Activated CD8-positive, alpha-beta T cell treated with anti-CD3 and anti-CD28 coated beads, Interleukin-2, amount 10 ng/mL, durations not matched to agents 7 days and 5 days (primary cell): Measurements from ENCODE around the gene AKNA. TPM values are rescaled to one million over a fixed set of nuclear protein-coding genes. Genes with fewer than 3 reads are reported as not detected.

Experiments
- ATAC-seq: fragments of 150-1000 bp; cut with Tn5 transposase; one replicate; pipeline ENCODE4 v1.10.0; 2021; ENCODE audit warnings: moderate library complexity
- CTCF ChIA-PET: fragments of 350-600 bp; sonication (Branson Sonifier 250); formaldehyde crosslinking; loops from one replicate; lab custom pipeline; 2021; ENCODE audit warnings: antibody characterized with exemption; lab: Charles Lee
- POLR2A ChIA-PET: fragments of 350-600 bp; sonication (Branson Sonifier 250); formaldehyde crosslinking; loops from one replicate; lab custom pipeline; 2021; ENCODE audit warnings: antibody characterized with exemption; lab: Charles Lee
- DNase-seq: peaks from one replicate; pipeline ENCODE4 v3.0.0-alpha.2; 2020
- H3K27ac Mint-ChIP-seq: one replicate; pipeline ENCODE4 v1.8.0; 2021; ENCODE audit warnings: mild to moderate bottlenecking, mixed read lengths
- H3K27me3 Mint-ChIP-seq: one replicate; pipeline ENCODE4 v1.8.0; 2021; ENCODE audit warnings: low read depth, mixed read lengths
- H3K36me3 Mint-ChIP-seq: one replicate; pipeline ENCODE4 v1.8.0; 2021; ENCODE audit warnings: low read depth, mixed read lengths
- H3K4me1 Mint-ChIP-seq: one replicate; pipeline ENCODE4 v1.8.0; 2021; ENCODE audit warnings: low read depth, mixed read lengths
- H3K4me3 Mint-ChIP-seq: one replicate; pipeline ENCODE4 v1.8.0; 2021; ENCODE audit warnings: mild to moderate bottlenecking, mixed read lengths
- H3K9me3 Mint-ChIP-seq: one replicate; pipeline ENCODE4 v1.8.0; 2022; ENCODE audit warnings: mixed read lengths; ENCODE audit not compliant: insufficient read depth
- total RNA-seq, 2 experiments: library from RNA; stranded (reverse); gene quantifications; one replicate each; pipeline ENCODE4 v1.2.3, GENCODE V29; 2021

AKNA gene
- total RNA-seq, 2 experiments from 2014 or later: 413 to 430 TPM

GRCh38 chr9:114370251-114370967 lies 17.4 kb downstream of the AKNA start:
- ATAC-seq: no peak
- CTCF ChIA-PET: interaction anchor here (1.6 to 4.9 kb wide), 4 partner anchors 16 to 20 kb away, joined by 4 to 83 read pairs (median 7); partner anchors contain the start of gene AKNA
- H3K27me3 Mint-ChIP-seq: no peaks in the 10 kb centered on the region
- H3K27ac Mint-ChIP-seq: peak overlapping the region; percentile 84
- no peaks in the 10 kb centered on the region for H3K9me3 Mint-ChIP-seq
- POLR2A ChIA-PET: interaction anchor here (1.4 to 15.0 kb wide), 3 partner anchors 9 to 16 kb away, joined by 3 to 407 read pairs (median 7); partner anchors contain the start of gene AKNA
- peak overlapping the region; percentile 75 for H3K4me3 Mint-ChIP-seq
- peaks cover 93% of the 10 kb centered on the region for H3K36me3 Mint-ChIP-seq
- no peak for DNase-seq
- peaks cover 95% of the 10 kb centered on the region for H3K4me1 Mint-ChIP-seq

GRCh38 chr9:114369216-114370130 lies 18.3 kb downstream of the AKNA start:
- Mint-ChIP-seq H3K4me3 (no peak overlapping the region), H3K36me3 (peaks cover 92% of the 10 kb centered on the region), H3K4me1 (peaks cover 94% of the 10 kb centered on the region), H3K9me3 (no peaks in the 10 kb centered on the region), H3K27me3 (no peaks in the 10 kb centered on the region), H3K27ac (peak overlapping the region; percentile 84)
- POLR2A ChIA-PET: interaction anchor here (0.7 to 15.0 kb wide), 2 partner anchors 17 to 116 kb away, joined by 3 to 407 read pairs; partner anchors contain the start of gene AKNA
- DNase-seq (no peak), ATAC-seq (no peak)
- CTCF ChIA-PET: interaction anchor here (0.7 to 7.6 kb wide), 6 partner anchors 9 to 30 kb away, joined by 3 to 116 read pairs (median 6); partner anchors contain the start of gene AKNA

GRCh38 chr9:114367772-114368569 lies 19.8 kb downstream of the AKNA start:
- POLR2A ChIA-PET: interaction anchor here (1.0 to 15.0 kb wide), 7 partner anchors 10 to 28 kb away, joined by 3 to 407 read pairs (median 5); partner anchors contain the start of gene AKNA
- no peak for ATAC-seq
- peaks cover 95% of the 10 kb centered on the region for H3K4me1 Mint-ChIP-seq
- H3K9me3 Mint-ChIP-seq: no peaks in the 10 kb centered on the region
- no peak for DNase-seq
- H3K36me3 Mint-ChIP-seq: peaks cover 93% of the 10 kb centered on the region
- peak overlapping the region; percentile 88 for H3K27ac Mint-ChIP-seq
- H3K4me3 Mint-ChIP-seq: peak overlapping the region; percentile 29
- no peaks in the 10 kb centered on the region for H3K27me3 Mint-ChIP-seq
- CTCF ChIA-PET: interaction anchor here (0.7 to 7.6 kb wide), 7 partner anchors 11 to 29 kb away, joined by 3 to 116 read pairs (median 4); partner anchors contain the start of gene AKNA

DNA sequence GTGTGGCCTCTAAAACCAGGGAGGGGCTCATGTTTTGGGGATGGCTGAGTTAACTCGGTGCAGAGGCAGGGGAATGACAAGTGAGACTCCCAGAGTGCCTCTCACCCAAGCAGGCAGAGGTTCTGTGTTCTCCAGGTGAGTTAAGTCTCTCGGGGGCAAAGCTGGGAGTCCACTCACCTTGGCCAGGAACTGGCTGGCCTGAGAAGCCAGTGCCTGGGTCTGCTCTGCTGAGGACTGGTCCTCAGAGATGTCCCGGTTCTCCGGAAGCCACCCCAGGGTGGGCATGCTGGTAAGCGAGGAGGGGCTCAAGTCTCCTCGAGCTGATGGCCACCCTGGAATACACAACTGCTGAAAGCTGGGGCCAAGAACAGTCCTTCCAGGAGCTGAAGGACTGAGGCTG lies 20.4 kb downstream of the AKNA start:
- Mint-ChIP-seq H3K4me1 (peaks cover 93% of the 10 kb centered on the region), H3K27ac (peak overlapping the region; percentile 88), H3K36me3 (peaks cover 93% of the 10 kb centered on the region), H3K27me3 (no peaks in the 10 kb centered on the region), H3K9me3 (no peaks in the 10 kb centered on the region), H3K4me3 (peak overlapping the region; percentile 29)
- CTCF ChIA-PET: interaction anchor here (0.9 to 7.6 kb wide), 6 partner anchors 12 to 30 kb away, joined by 3 to 116 read pairs (median 5); partner anchors contain the start of gene AKNA
- POLR2A ChIA-PET: interaction anchor here (1.1 to 15.0 kb wide), 5 partner anchors 10 to 19 kb away, joined by 3 to 407 read pairs (median 7); partner anchors contain the start of gene AKNA
- no peak for DNase-seq
- no peak for ATAC-seq

DNA sequence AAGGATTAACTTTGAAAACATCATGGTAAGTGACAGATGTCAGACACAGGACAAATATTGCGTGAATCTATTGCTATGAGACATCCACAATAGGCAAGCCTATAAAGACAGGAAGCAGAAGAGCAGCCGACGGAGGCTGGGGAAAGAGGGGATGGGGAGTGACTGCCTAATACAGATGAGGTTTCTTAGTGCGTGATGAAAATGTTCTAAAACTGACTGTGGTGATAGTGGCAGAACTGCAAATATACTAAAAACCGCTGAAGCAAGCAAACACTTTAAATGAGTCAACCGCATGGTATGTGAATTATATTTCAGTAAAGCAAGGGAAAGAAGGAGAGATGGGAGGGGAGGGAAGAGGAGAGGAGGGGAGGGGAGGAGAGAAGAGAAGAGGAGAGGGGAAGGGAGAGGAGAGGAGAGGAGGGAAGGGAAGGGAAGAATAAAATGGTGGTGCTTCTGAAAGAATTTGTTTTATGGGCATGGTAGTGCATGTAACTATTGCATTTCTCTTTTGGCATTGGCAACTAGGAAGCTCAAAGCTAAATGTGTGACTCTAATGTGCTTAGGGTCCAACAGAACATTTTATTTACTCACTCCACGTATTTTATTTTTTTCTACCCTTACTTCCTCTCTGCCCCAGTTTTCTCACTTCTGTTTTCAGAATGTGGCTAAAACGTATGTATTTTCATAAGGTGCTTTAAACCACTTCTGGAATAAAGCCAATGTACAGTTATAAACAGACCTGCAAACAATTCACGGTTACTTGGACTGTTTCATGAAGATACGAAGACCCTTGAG lies 21.3 kb downstream of the AKNA start:
- DNase-seq: peak; percentile 59
- peaks cover 92% of the 10 kb centered on the region for H3K4me1 Mint-ChIP-seq
- H3K36me3 Mint-ChIP-seq: peaks cover 94% of the 10 kb centered on the region
- peak overlapping the region; percentile 29 for H3K4me3 Mint-ChIP-seq
- H3K27ac Mint-ChIP-seq: peak overlapping the region; percentile 88
- CTCF ChIA-PET: interaction anchor here (1.3 to 7.6 kb wide), 4 partner anchors 13 to 27 kb away, joined by 3 to 116 read pairs (median 8); partner anchors contain the start of gene AKNA
- H3K27me3 Mint-ChIP-seq: no peaks in the 10 kb centered on the region
- H3K9me3 Mint-ChIP-seq: no peaks in the 10 kb centered on the region
- POLR2A ChIA-PET: interaction anchor here (1.5 to 15.0 kb wide), 3 partner anchors 13 to 20 kb away, joined by 7 to 407 read pairs (median 7); partner anchors contain the start of gene AKNA
- ATAC-seq: peak; percentile 38

GRCh38 chr9:114365194-114365593 lies 22.6 kb downstream of the AKNA start:
- Mint-ChIP-seq H3K4me3 (no peak overlapping the region), H3K4me1 (peaks cover 94% of the 10 kb centered on the region), H3K27ac (peak overlapping the region; percentile 85), H3K36me3 (peaks cover 95% of the 10 kb centered on the region), H3K9me3 (no peaks in the 10 kb centered on the region), H3K27me3 (no peaks in the 10 kb centered on the region)
- ChIA-PET CTCF (interaction anchor here (1.0 to 7.6 kb wide), 4 partner anchors 9 to 27 kb away, joined by 3 to 116 read pairs (median 4); partner anchors contain the start of gene AKNA), POLR2A (interaction anchor here (0.6 to 15.0 kb wide), 4 partner anchors 8 to 21 kb away, joined by 3 to 407 read pairs (median 8); partner anchors contain the start of gene AKNA)
- no peak for DNase-seq
- no peak for ATAC-seq

DNA sequence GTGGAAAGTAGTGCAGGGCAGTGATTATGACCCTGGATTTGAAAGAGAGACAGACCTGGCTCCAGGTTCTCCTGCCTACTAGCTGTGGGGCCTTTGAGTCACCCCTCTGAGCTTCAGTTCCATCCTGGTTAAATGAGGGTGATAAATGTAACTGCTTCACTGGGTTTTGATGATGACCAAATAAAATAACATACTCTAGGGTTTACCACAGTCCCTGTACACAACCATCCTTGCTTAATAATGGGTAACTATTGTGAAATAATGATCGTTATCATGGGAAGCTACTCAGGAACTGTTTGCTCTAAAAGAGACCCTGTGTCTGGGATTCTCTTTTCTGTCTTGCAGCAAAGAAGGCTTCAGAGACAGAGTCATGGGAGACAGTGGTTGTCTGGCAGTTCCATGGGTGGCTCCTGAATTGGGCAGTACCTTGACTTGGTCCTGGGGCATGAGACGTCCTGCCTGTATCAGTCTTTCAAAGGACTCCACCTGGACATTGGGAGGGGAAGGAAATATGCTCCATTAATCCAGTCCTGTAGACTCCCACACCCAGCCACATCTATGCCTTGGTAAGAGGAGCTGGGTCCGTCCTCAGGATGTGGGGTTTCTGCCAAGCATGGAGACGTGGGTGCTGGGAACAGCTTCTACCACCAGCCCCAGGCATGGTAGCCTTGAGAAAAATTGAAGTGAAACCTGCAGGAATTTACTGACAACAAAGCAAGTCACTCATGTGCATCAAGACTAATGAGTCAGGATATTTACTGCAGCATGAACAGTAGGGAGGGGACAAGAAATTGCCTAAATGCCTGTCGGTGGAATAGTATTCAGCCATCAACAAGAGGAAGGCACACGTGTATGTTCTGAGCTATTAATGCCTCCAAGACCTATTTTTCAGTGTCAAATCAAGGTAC lies 23.4 kb downstream of the AKNA start:
- peaks cover 93% of the 10 kb centered on the region for H3K4me1 Mint-ChIP-seq
- DNase-seq (no peak), ATAC-seq (no peak)
- ChIA-PET POLR2A (interaction anchor here (0.6 to 15.0 kb wide), 5 partner anchors 8 to 22 kb away, joined by 3 to 407 read pairs (median 4); partner anchors contain the start of gene AKNA), CTCF (interaction anchor here (1.0 to 7.6 kb wide), 6 partner anchors 9 to 41 kb away, joined by 3 to 116 read pairs (median 4); partner anchors contain the start of gene AKNA)
- no peaks in the 10 kb centered on the region for H3K9me3 Mint-ChIP-seq
- no peaks in the 10 kb centered on the region for H3K27me3 Mint-ChIP-seq
- H3K4me3 Mint-ChIP-seq: peak overlapping the region; percentile 22
- H3K27ac Mint-ChIP-seq: peak overlapping the region; percentile 85
- peaks cover 95% of the 10 kb centered on the region for H3K36me3 Mint-ChIP-seq

DNA sequence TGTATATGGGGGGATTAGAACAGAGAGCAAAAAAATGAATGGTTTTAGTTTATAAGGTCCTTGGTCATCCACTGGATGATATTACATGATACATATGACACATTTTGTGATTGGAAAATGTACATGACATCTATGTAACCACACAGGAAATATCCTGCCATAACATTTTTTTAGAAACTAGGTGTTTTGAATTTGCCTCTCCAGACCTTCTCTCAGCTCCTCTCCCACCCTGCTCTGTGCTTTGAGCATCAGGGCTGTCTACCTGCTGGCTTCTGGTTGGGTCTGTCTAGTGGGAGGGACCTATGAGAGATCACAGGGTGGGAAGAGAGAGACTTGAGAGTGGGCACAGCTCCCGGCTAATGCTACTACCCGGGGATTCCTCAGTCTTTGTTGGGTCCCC lies 24.4 kb downstream of the AKNA start:
- POLR2A ChIA-PET: interaction anchor here (1.1 to 15.0 kb wide), 5 partner anchors 9 to 23 kb away, joined by 3 to 407 read pairs (median 4); partner anchors contain the start of gene AKNA
- no peak for DNase-seq

GRCh38 chr9:114362394-114362793 lies 25.4 kb downstream of the AKNA start:
- peaks cover 97% of the 10 kb centered on the region for H3K36me3 Mint-ChIP-seq
- peaks cover 85% of the 10 kb centered on the region for H3K4me1 Mint-ChIP-seq
- peak overlapping the region; percentile 85 for H3K27ac Mint-ChIP-seq
- ATAC-seq (no peak), DNase-seq (no peak)
- no peak overlapping the region for H3K4me3 Mint-ChIP-seq
- no peaks in the 10 kb centered on the region for H3K9me3 Mint-ChIP-seq
- H3K27me3 Mint-ChIP-seq: no peaks in the 10 kb centered on the region
- ChIA-PET POLR2A (interaction anchor here (1.1 to 15.0 kb wide), 5 partner anchors 9 to 24 kb away, joined by 3 to 407 read pairs (median 5); partner anchors contain the start of gene AKNA), CTCF (interaction anchor here (1.2 to 7.6 kb wide), 3 partner anchors 23 to 41 kb away, joined by 3 to 116 read pairs (median 4); partner anchors contain the start of gene AKNA)

More for the DNA sequence above, 24.4 kb downstream of the AKNA start:
- Mint-ChIP-seq H3K27me3 (no peaks in the 10 kb centered on the region), H3K4me3 (peak overlapping the region; percentile 6), H3K27ac (peak overlapping the region; percentile 85), H3K4me1 (peaks cover 89% of the 10 kb centered on the region), H3K9me3 (no peaks in the 10 kb centered on the region), H3K36me3 (peaks cover 97% of the 10 kb centered on the region)
- CTCF ChIA-PET: interaction anchor here (0.6 to 7.6 kb wide), 7 partner anchors 14 to 42 kb away, joined by 3 to 116 read pairs (median 4); partner anchors contain the start of gene AKNA
- peak; percentile 62 for ATAC-seq
